HepG2 (cell line): Measurements from ENCODE around the gene SERINC5. TPM values are rescaled to one million over a fixed set of nuclear protein-coding genes. Genes with fewer than 3 reads are reported as not detected.
A peak's percentile ranks its signal among the peaks of the same experiment; 100 is the strongest.

ENCODE experiments used
- ATAC-seq: fragments of 200-7000 bp; cut with Tn5 transposase; 3 replicates; pipeline ENCODE4 v1.9.1; 2020; ENCODE audit warnings: mild to moderate bottlenecking, moderate library complexity
- BruUV-seq: library from RNA; stranded (reverse); fragments of 400-500 nt; replicated peaks from 2 replicates; lab custom pipeline; 2021; lab: Mats Ljungman, UMichigan
- CTCF ChIA-PET: fragments of 300-600 bp; formaldehyde crosslinking; extraction: SDS; loops from one replicate; lab custom pipeline; 2021; ENCODE audit warnings: low total read pairs, inconsistent platforms, low intra/inter-chr PET ratio; lab: Yijun Ruan, JAX
- POLR2A ChIA-PET: fragments of 350-600 bp; sonication (Branson Sonifier 250); formaldehyde crosslinking; loops from one replicate; lab custom pipeline; 2020; ENCODE audit warnings: antibody characterized with exemption, inconsistent platforms; lab: Yijun Ruan, JAX
- DNase-seq: peaks from one replicate; pipeline ENCODE4 v3.0.0-alpha.2; 2015; ENCODE audit warnings: low spot score
- FAIRE-seq: peaks from 3 replicates; lab custom pipeline; 2011; peaks lifted over from hg19 to GRCh38; lab: Jason Lieb, UNC
- H2AFZ ChIP-seq: one replicate; pipeline ENCODE4 v1.6.1; 2011; ENCODE audit warnings: low read length, inconsistent platforms
- H3K27ac ChIP-seq: fragments of 300-600 bp; 3 replicates; pipeline ENCODE4 v1.8.0; 2011; ENCODE audit warnings: mixed run types, mild to moderate bottlenecking, mixed read lengths, low read length, inconsistent platforms; ENCODE audit not compliant: insufficient read depth; ENCODE audit errors: extremely low read length
- H3K27me3 ChIP-seq, 2 experiments: fragments of 200-600 bp in 1 of 2; 2 replicates in 1 of 2; 3 replicates in 1 of 2; pipeline versions ENCODE4 v1.6.0 to v1.8.0; 2011; ENCODE audit warnings: low read length in 2 of 2, mild to moderate bottlenecking in 2 of 2, moderate library complexity in 2 of 2, inconsistent platforms in 1 of 2; ENCODE audit not compliant: insufficient read depth in 2 of 2, control insufficient read depth in 1 of 2
- H3K36me3 ChIP-seq, 2 experiments: fragments of 200-600 bp in 1 of 2; replicated peaks in 1 of 2; 2 replicates in 1 of 2; 3 replicates in 1 of 2; pipeline versions ENCODE4 v1.5.1 to v1.8.0; 2011; ENCODE audit warnings: low read length in 2 of 2, inconsistent platforms in 1 of 2; ENCODE audit not compliant: insufficient read depth in 2 of 2, control insufficient read depth in 1 of 2
- H3K4me1 ChIP-seq: 2 replicates; pipeline ENCODE4 v1.5.1; 2012; ENCODE audit warnings: low read length, inconsistent platforms; ENCODE audit not compliant: insufficient read depth
- H3K4me2 ChIP-seq: 2 replicates; pipeline ENCODE4 v1.6.0; 2011; ENCODE audit warnings: low read depth, low read length, inconsistent platforms
- H3K4me3 ChIP-seq, 3 experiments: fragments of 200-600 bp in 1 of 3; sonication (generic), shearing (Covaris generic) in 1 of 3; replicated peaks in 1 of 3; 2 replicates each; pipeline ENCODE4 v1.5.1; 2011 to 2016; ENCODE audit warnings: low read length in 3 of 3, inconsistent platforms in 2 of 3, low read depth in 2 of 3, mild to moderate bottlenecking in 2 of 3, control low read depth in 1 of 3, mixed read lengths in 1 of 3; ENCODE audit not compliant: insufficient read depth in 1 of 3
- H3K79me2 ChIP-seq: one replicate; pipeline ENCODE4 v1.6.1; 2011; ENCODE audit warnings: low read length, inconsistent platforms; ENCODE audit not compliant: insufficient read depth
- H3K9ac ChIP-seq: 2 replicates; pipeline ENCODE4 v1.6.0; 2011; ENCODE audit warnings: mild to moderate bottlenecking, low read depth, low read length, inconsistent platforms; ENCODE audit not compliant: insufficient read depth
- H3K9me3 ChIP-seq: 2 replicates; pipeline ENCODE4 v1.5.1; 2012; ENCODE audit warnings: mild to moderate bottlenecking, low read length
- H4K20me1 ChIP-seq: 2 replicates; pipeline ENCODE4 v1.6.0; 2011; ENCODE audit warnings: inconsistent platforms, mild to moderate bottlenecking, low read length, moderate library complexity; ENCODE audit not compliant: insufficient read depth
- ATF7 ChIP-seq, 2 experiments: fragments of 450-650 bp in 1 of 2; sonication (generic) in 1 of 2; formaldehyde crosslinking in 1 of 2; IDR thresholded peaks; 2 replicates each; pipeline versions ENCODE4 v1.4.0 to v1.6.1; 2016 to 2020; ENCODE audit warnings: antibody characterized with exemption in 1 of 2, mild to moderate bottlenecking in 1 of 2, missing genetic modification reagents in 1 of 2
- CREB1 ChIP-seq, 2 experiments: fragments of 450-650 bp in 1 of 2; IDR thresholded peaks; 2 replicates each; pipeline ENCODE4 v1.6.1; 2016 to 2017; ENCODE audit warnings: control low read depth in 1 of 2, mild to moderate bottlenecking in 1 of 2, missing compliant biosample characterization in 1 of 2, missing genetic modification characterization in 1 of 2
- HNRNPK ChIP-seq: fragments of 200-400 bp; formaldehyde crosslinking; IDR thresholded peaks from 2 replicates; pipeline ENCODE4 v1.6.1; 2018; ENCODE audit warnings: low read length, low read depth, moderate library complexity, mild to moderate bottlenecking; ENCODE audit not compliant: poor library complexity, severe bottlenecking
- HOXA5 ChIP-seq: sonication (generic); formaldehyde crosslinking; IDR thresholded peaks from 2 replicates; pipeline ENCODE4 v1.4.0; 2020; ENCODE audit warnings: missing genetic modification reagents
- RAD51 ChIP-seq: fragments of 450-650 bp; IDR thresholded peaks from 2 replicates; pipeline ENCODE4 v1.6.1; 2016; ENCODE audit warnings: borderline replicate concordance
- ZNF407 ChIP-seq: sonication (generic); formaldehyde crosslinking; IDR thresholded peaks from one replicate; pipeline ENCODE4 v1.5.1; 2020; ENCODE audit warnings: mild to moderate bottlenecking, missing genetic modification reagents; ENCODE audit errors: not compliant biosample characterization
- WGBS: methylation state at CpG from one replicate; pipeline ENCODE4 v1.1.6; 2017; ENCODE audit warnings: low lambda C conversion rate; 5-methylcytosine and 5-hydroxymethylcytosine counted together
- in situ Hi-C: cut with HindIII; loops from 2 replicates; pipeline ENCODE4 v1.10.0; 2017; ENCODE audit warnings: low pct_unique_long_range_greater_than_20kb; ENCODE audit not compliant: extremely low pct_ligation_motif_present
- intact Hi-C: fragments of 100-400 bp; cut with micrococcal nuclease; formaldehyde crosslinking; loops from one replicate; pipeline ENCODE4 v1.10.0; 2022; ENCODE audit not compliant: unreplicated experiment
- polyA plus RNA-seq, 8 experiments: library from polyadenylated mRNA; depleted of rRNA in 3 of 8; stranded (reverse) in 7 of 8; unstranded in 1 of 8; fragments of >200 nt; fragmentation: Illumina TruSeq in 4 of 8; extraction: Trizol in 4 of 8; gene quantifications; 2 replicates each; pipeline versions ENCODE4 v1.2.1 to v1.2.3, GENCODE V29; 2011 to 2016; ENCODE audit warnings: low read depth in 4 of 8, missing spikeins in 1 of 8, mixed read lengths in 1 of 8; ENCODE audit not compliant: insufficient read depth in 1 of 8
- total RNA-seq, 5 experiments: library from RNA; depleted of rRNA; stranded (reverse); fragments of >200 nt; fragmentation: Illumina TruSeq; extraction: Trizol; gene quantifications; 2 replicates each; pipeline ENCODE4 v1.2.3, GENCODE V29; 2016; ENCODE audit warnings: low read depth in 1 of 5

SERINC5 gene
- total and polyA plus RNA-seq, 2 of the 13 experiments (the other 11 are each of a cell fraction or from before 2014, with no cell fraction given): 17.3 to 22.8 TPM

GRCh38 chr5:80071510-80072021, 184.3 kb downstream of the SERINC5 start:
- no peaks in the 10 kb centered on the region for H3K9me3 ChIP-seq
- in situ Hi-C loops: no loop called here
- H3K27me3 ChIP-seq: 0 out of 5 replicates have a peak, but pooled peaks cover 0 to 6% of the 10 kb centered on the region in 2 experiments
- ATAC-seq: no peak
- no peak for FAIRE-seq
- no peak for DNase-seq
- peak; percentile 73 for TF ChIP-seq ATF7 (IDR thresholded peaks at IDR 0.05)
- TF ChIP-seq ATF7 (CRISPR knock-in tag; IDR thresholded peaks at IDR 0.05): no peak
- no peak for TF ChIP-seq HOXA5 (CRISPR knock-in tag)
- peak; percentile 63 for TF ChIP-seq CREB1 (IDR thresholded peaks at IDR 0.05)
- no peak for TF ChIP-seq CREB1 (CRISPR knock-in tag; IDR thresholded peaks at IDR 0.05)
- ChIA-PET CTCF (no interaction called here), POLR2A (no interaction called here)
- no peak overlapping the region for H2AFZ ChIP-seq
- H3K36me3 ChIP-seq: no peaks in the 10 kb centered on the region
- no peak overlapping the region for H3K9ac ChIP-seq
- no peak overlapping the region for H3K4me2 ChIP-seq
- no peaks in the 10 kb centered on the region for H3K79me2 ChIP-seq
- 55% methylated on average over 2 of the region's 2 CpGs for WGBS
- peaks cover 8% of the 10 kb centered on the region for H3K4me1 ChIP-seq
- H3K27ac ChIP-seq: no peak overlapping the region
- no peak overlapping the region for H3K4me3 ChIP-seq
- H4K20me1 ChIP-seq: no peaks in the 10 kb centered on the region
- BruUV-seq: no TSS peak
- intact Hi-C loops: no loop called here

DNA sequence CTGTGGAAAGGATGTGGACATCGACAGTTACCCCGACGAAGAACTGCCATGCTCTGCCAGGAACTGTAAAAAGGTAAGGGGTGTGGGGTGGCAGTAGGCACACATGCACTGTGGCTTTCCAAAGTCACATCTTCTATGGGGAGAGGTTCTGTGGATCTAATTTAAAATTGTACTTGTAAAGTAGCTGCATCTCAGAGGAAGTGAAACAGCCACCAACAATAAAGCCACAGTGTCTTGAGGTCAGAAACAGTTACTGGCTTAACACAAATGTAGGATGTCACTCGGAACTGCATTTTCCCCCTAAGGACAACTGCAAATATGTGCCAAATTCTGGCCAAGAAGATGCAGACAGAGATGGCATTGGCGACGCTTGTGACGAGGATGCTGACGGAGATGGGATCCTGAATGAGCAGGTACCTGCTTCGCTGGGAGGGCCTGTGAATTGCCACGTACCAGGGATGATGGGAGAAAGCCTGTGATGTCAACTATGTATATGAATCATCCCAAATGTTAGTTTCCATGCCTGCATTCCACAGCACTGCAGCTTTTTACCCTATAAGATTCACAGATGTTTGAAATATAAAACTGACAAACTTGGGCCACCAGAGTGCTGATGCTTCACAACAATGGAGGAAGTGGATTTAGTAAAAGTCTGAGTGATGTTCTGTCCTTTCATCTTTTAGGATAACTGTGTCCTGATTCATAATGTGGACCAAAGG, 185.4 kb downstream of the SERINC5 start:
- Histone ChIP-seq H3K9me3 (no peaks in the 10 kb centered on the region), H2AFZ (no peak overlapping the region), H3K27ac (no peak overlapping the region), H3K9ac (no peak overlapping the region), H3K4me3 (no peak overlapping the region), H3K27me3 (0 out of 5 replicates have a peak, but pooled peaks cover 0 to 8% of the 10 kb centered on the region in 2 experiments), H3K36me3 (no peaks in the 10 kb centered on the region), H3K79me2 (no peaks in the 10 kb centered on the region), H4K20me1 (no peaks in the 10 kb centered on the region), H3K4me1 (peaks cover 8% of the 10 kb centered on the region), H3K4me2 (no peak overlapping the region)
- DNase-seq: no peak
- in situ Hi-C loops: no loop called here
- ATAC-seq: no peak
- 46% methylated on average over 10 of the region's 10 CpGs for WGBS
- ChIA-PET CTCF (no interaction called here), POLR2A (no interaction called here)
- BruUV-seq: no TSS peak
- intact Hi-C loops: no loop called here
- no peak for FAIRE-seq
- TF ChIP-seq HNRNPK: no peak
- TF ChIP-seq ZNF407 (CRISPR knock-in tag): no peak
- TF ChIP-seq RAD51: no peak
